ENCODE results near the gene FAM114A1. TPM values are rescaled to one million over a fixed set of nuclear protein-coding genes. Genes with fewer than 3 reads are reported as not detected.
"Not testable (repeated sequence)": the region's sequence is repeated elsewhere in the genome, so short reads cannot be mapped to it uniquely, and the experiment has no call there.

FAM114A1 gene
- total RNA-seq, 6 experiments from 2014 or later = 161 to 210 (median 187) TPM

- Mint-ChIP-seq H3K27me3 (ENCODE audit: insufficient read depth) (no peaks in the 10 kb centered on the region), H3K27ac (no peak overlapping the region), H3K36me3 (ENCODE audit: low read depth) (peaks cover 39% of the 10 kb centered on the region), H3K9me3 (no peaks in the 10 kb centered on the region), H3K4me1 (ENCODE audit: low read depth) (peaks cover 18% of the 10 kb centered on the region), H3K4me3 (no peak overlapping the region)
- no peak for DNase-seq
- no peak for TF ChIP-seq CTCF (IDR thresholded peaks at IDR 0.05)
These were observed 63.1 kb downstream of the FAM114A1 start for GRCh38 chr4:38930707-38931106.

GRCh38 chr4:38931125-38931524, 63.5 kb downstream of the FAM114A1 start:
- Mint-ChIP-seq H3K27me3 (ENCODE audit: insufficient read depth) (no peaks in the 10 kb centered on the region), H3K27ac (no peak overlapping the region), H3K4me3 (no peak overlapping the region), H3K9me3 (no peaks in the 10 kb centered on the region), H3K4me1 (ENCODE audit: low read depth) (peaks cover 20% of the 10 kb centered on the region), H3K36me3 (ENCODE audit: low read depth) (peaks cover 39% of the 10 kb centered on the region)
- no peak for DNase-seq
- no peak for TF ChIP-seq CTCF (IDR thresholded peaks at IDR 0.05)

- H3K9me3 Mint-ChIP-seq = no peaks in the 10 kb centered on the region
- peaks cover 51% of the 10 kb centered on the region for H3K36me3 Mint-ChIP-seq (ENCODE audit: low read depth)
- TF ChIP-seq CTCF (IDR thresholded peaks at IDR 0.05) = no peak
- no peaks in the 10 kb centered on the region for H3K27me3 Mint-ChIP-seq (ENCODE audit: insufficient read depth)
- peak overlapping the region; percentile 56 for H3K27ac Mint-ChIP-seq
- peaks cover 28% of the 10 kb centered on the region for H3K4me1 Mint-ChIP-seq (ENCODE audit: low read depth)
- DNase-seq = peak; percentile 80
- no peak overlapping the region for H3K4me3 Mint-ChIP-seq
These were observed 67.9 kb downstream of the FAM114A1 start for GRCh38 chr4:38935391-38936073.

- Mint-ChIP-seq H3K27me3 (ENCODE audit: insufficient read depth) (no peaks in the 10 kb centered on the region), H3K9me3 (no peaks in the 10 kb centered on the region), H3K4me1 (ENCODE audit: low read depth) (peaks cover 43% of the 10 kb centered on the region), H3K4me3 (no peak overlapping the region), H3K36me3 (ENCODE audit: low read depth) (peaks cover 60% of the 10 kb centered on the region), H3K27ac (no peak overlapping the region)
- no peak for DNase-seq
- TF ChIP-seq CTCF (IDR thresholded peaks at IDR 0.05) = no peak
These were observed 71.6 kb downstream of the FAM114A1 start for GRCh38 chr4:38939165-38939564.

GRCh38 chr4:38940476-38940875, 72.9 kb downstream of the FAM114A1 start:
- Mint-ChIP-seq H3K36me3 (ENCODE audit: low read depth) (peaks cover 66% of the 10 kb centered on the region), H3K4me1 (ENCODE audit: low read depth) (peaks cover 30% of the 10 kb centered on the region), H3K27me3 (ENCODE audit: insufficient read depth) (no peaks in the 10 kb centered on the region), H3K4me3 (no peak overlapping the region), H3K9me3 (no peaks in the 10 kb centered on the region), H3K27ac (no peak overlapping the region)
- TF ChIP-seq CTCF (IDR thresholded peaks at IDR 0.05) = no peak
- DNase-seq = no peak

- peak overlapping the region; percentile 50; the same call in 1 of the 2 replicates for H3K27ac Mint-ChIP-seq
- peaks cover 66% of the 10 kb centered on the region for H3K36me3 Mint-ChIP-seq (ENCODE audit: low read depth)
- not testable (repeated sequence) for H3K9me3 Mint-ChIP-seq; H3K27me3 Mint-ChIP-seq (ENCODE audit: insufficient read depth); H3K4me3 Mint-ChIP-seq
- H3K4me1 Mint-ChIP-seq (ENCODE audit: low read depth) = peaks cover 31% of the 10 kb centered on the region
- DNase-seq = peak; percentile 15
These were observed 74.3 kb downstream of the FAM114A1 start for GRCh38 chr4:38941906-38942305.
